ENCODE results near the gene SGPP1. TPM values are rescaled to one million over a fixed set of nuclear protein-coding genes. Genes with fewer than 3 reads are reported as not detected.

The SGPP1 gene
- polyA plus RNA-seq, 2 of the 4 experiments (the other 2 are of a cell fraction), result 16.1 to 28.2 TPM

GRCh38 chr14:63654936-63655335, 72.9 kb downstream of the SGPP1 start:
- H3K9me3 ChIP-seq, result no peaks in the 10 kb centered on the region
- FAIRE-seq (no peak), DNase-seq (ENCODE audit: low read depth in 1 of 2, low spot score in 1 of 2) (no peak), ATAC-seq (no peak)
- no peak overlapping the region for H3K4me2 ChIP-seq
- H3K4me1 ChIP-seq, result no peaks in the 10 kb centered on the region
- WGBS (ENCODE audit: missing lambda C conversion rate), result 89% methylated on average over 2 of the region's 2 CpGs
- H3K27ac ChIP-seq, result no peak overlapping the region
- CTCF ChIA-PET, result no interaction called here
- H3K4me3 ChIP-seq, result no peak overlapping the region
- TF ChIP-seq CEBPB (IDR thresholded peaks at IDR 0.05), result no peak
- POLR2A ChIA-PET, result no interaction called here

GRCh38 chr14:63654346-63654745, 73.5 kb downstream of the SGPP1 start:
- Histone ChIP-seq H3K9me3 (no peaks in the 10 kb centered on the region), H3K4me3 (no peak overlapping the region), H3K27ac (no peak overlapping the region), H3K4me1 (no peaks in the 10 kb centered on the region), H3K4me2 (no peak overlapping the region)
- DNase-seq (ENCODE audit: low read depth in 1 of 2, low spot score in 1 of 2), result no peak
- ChIA-PET CTCF (no interaction called here), POLR2A (no interaction called here)
- no peak for ATAC-seq
- FAIRE-seq, result no peak
- WGBS (ENCODE audit: missing lambda C conversion rate), result 86% methylated on average over 2 of the region's 2 CpGs
- TF ChIP-seq USF2 (IDR thresholded peaks at IDR 0.05) (no peak), PBX3 (IDR thresholded peaks at IDR 0.05) (no peak), BCL3 (IDR thresholded peaks at IDR 0.05) (no peak), TFCP2L1 (CRISPR knock-in tag; IDR thresholded peaks at IDR 0.05) (no peak), SREBF2 (IDR thresholded peaks at IDR 0.05) (no peak), RCOR1 (IDR thresholded peaks at IDR 0.05; ENCODE audit: low read depth, low read length) (no peak), KDM1A (IDR thresholded peaks at IDR 0.05; ENCODE audit: low read depth) (no peak), NR3C1 (IDR thresholded peaks at IDR 0.05) (no peak), JUN (IDR thresholded peaks at IDR 0.05) (no peak), FOSL2 (IDR thresholded peaks at IDR 0.05) (no peak), FOSL2 (CRISPR knock-in tag; IDR thresholded peaks at IDR 0.05) (no peak)

- ATAC-seq (no peak), DNase-seq (ENCODE audit: low read depth in 1 of 2, low spot score in 1 of 2) (no peak), FAIRE-seq (no peak)
- POLR2A ChIA-PET, result interaction anchor here (0.9 kb wide), 1 partner anchor 10 kb away, joined by 4 read pairs; the partner anchor contains the start of gene WDR89
- Histone ChIP-seq H3K4me1 (no peaks in the 10 kb centered on the region), H3K9me3 (no peaks in the 10 kb centered on the region), H3K27ac (no peak overlapping the region), H3K4me2 (no peak overlapping the region), H3K4me3 (no peak overlapping the region)
- CTCF ChIA-PET, result interaction anchor here (0.6 to 2.1 kb wide), 6 partner anchors 11 to 874 kb away, joined by 3 to 5 read pairs (median 4); no protein-coding TSS in a partner anchor
- TF ChIP-seq SREBF2 (IDR thresholded peaks at IDR 0.05), result no peak
- TF ChIP-seq BHLHE40 (IDR thresholded peaks at IDR 0.05; ENCODE audit: low read depth, low read length), result no peak
- no peak for TF ChIP-seq JUNB (IDR thresholded peaks at IDR 0.05)
- no peak for TF ChIP-seq TP53 (CRISPR knock-in tag; IDR thresholded peaks at IDR 0.05)
- no peak for TF ChIP-seq HOXA7 (CRISPR knock-in tag; IDR thresholded peaks at IDR 0.05)
- no peak for TF ChIP-seq MAZ (IDR thresholded peaks at IDR 0.05; ENCODE audit: borderline replicate concordance, low read depth, low read length)
- TF ChIP-seq RCOR1 (IDR thresholded peaks at IDR 0.05; ENCODE audit: low read depth, low read length), result no peak
- no peak for TF ChIP-seq ZFP36 (IDR thresholded peaks at IDR 0.05; ENCODE audit: borderline replicate concordance, partially characterized antibody)
- TF ChIP-seq SMC3 (IDR thresholded peaks at IDR 0.05), result no peak
- no peak for TF ChIP-seq RARB (CRISPR knock-in tag; IDR thresholded peaks at IDR 0.05)
- no peak for TF ChIP-seq FOSB (CRISPR knock-in tag; IDR thresholded peaks at IDR 0.05)
- TF ChIP-seq HEYL (CRISPR knock-in tag; IDR thresholded peaks at IDR 0.05), result no peak
- TF ChIP-seq MAFK (IDR thresholded peaks at IDR 0.05; ENCODE audit: partially characterized antibody), result no peak
- no peak for TF ChIP-seq CBX2 (IDR thresholded peaks at IDR 0.05; ENCODE audit: borderline replicate concordance, low read depth)
- no peak for TF ChIP-seq CEBPB (IDR thresholded peaks at IDR 0.05)
- WGBS (ENCODE audit: missing lambda C conversion rate), result 92% methylated on average over 3 of the region's 3 CpGs
Measured at GRCh38 chr14:63652406-63652805, 75.5 kb downstream of the SGPP1 start.

Measured in A549 (cell line).